Glomerular visceral epithelial cell (primary cell): ENCODE data around the gene SH2D4B.
A peak's percentile ranks its signal among the peaks of the same experiment; 100 is the strongest.

Experiments used
- DNase-seq: peaks from one replicate; pipeline ENCODE4 v3.0.0-alpha.2; 2016; ENCODE audit errors: extremely low spot score

SH2D4B gene

GRCh38 chr10:80589726-80590373, 52.1 kb downstream of the SH2D4B start:
- DNase-seq: no peak

GRCh38 chr10:80590585-80591125, 53.0 kb downstream of the SH2D4B start:
- DNase-seq: no peak

GRCh38 chr10:80596391-80597257, 58.9 kb downstream of the SH2D4B start:
- DNase-seq: peak; percentile 24

GRCh38 chr10:80598084-80598798, 60.5 kb downstream of the SH2D4B start:
- DNase-seq: no peak

GRCh38 chr10:80598951-80599350, 61.2 kb downstream of the SH2D4B start:
- no peak for DNase-seq

GRCh38 chr10:80599424-80599847, 61.7 kb downstream of the SH2D4B start:
- DNase-seq: peak; percentile 25

- no peak for DNase-seq
Observed at GRCh38 chr10:80600256-80600655, 62.6 kb downstream of the SH2D4B start.

GRCh38 chr10:80602881-80603280, 65.2 kb downstream of the SH2D4B start:
- no peak for DNase-seq

GRCh38 chr10:80603516-80603915, 65.8 kb downstream of the SH2D4B start:
- no peak for DNase-seq

- DNase-seq: no peak
Observed at GRCh38 chr10:80608706-80609105, 71.0 kb downstream of the SH2D4B start.

- no peak for DNase-seq
Observed at GRCh38 chr10:80609331-80609730, 71.6 kb downstream of the SH2D4B start.

- DNase-seq: no peak
Observed at GRCh38 chr10:80611481-80612185, 73.9 kb downstream of the SH2D4B start.

GRCh38 chr10:80612261-80612660, 74.6 kb downstream of the SH2D4B start:
- no peak for DNase-seq

GRCh38 chr10:80613466-80614170, 75.9 kb downstream of the SH2D4B start:
- no peak for DNase-seq

GRCh38 chr10:80614576-80615416, 77.1 kb downstream of the SH2D4B start:
- no peak for DNase-seq

GRCh38 chr10:80617807-80618206, 80.1 kb downstream of the SH2D4B start:
- DNase-seq: no peak

GRCh38 chr10:80619036-80619435, 81.3 kb downstream of the SH2D4B start:
- DNase-seq: no peak

GRCh38 chr10:80622153-80622552, 84.5 kb downstream of the SH2D4B start:
- DNase-seq: no peak

GRCh38 chr10:80630324-80630723, 92.6 kb downstream of the SH2D4B start:
- DNase-seq: no peak

GRCh38 chr10:80632742-80633141, 95.0 kb downstream of the SH2D4B start:
- no peak for DNase-seq
